ENCODE measurements around the gene TMEM239.
"Not testable (repeated sequence)": the region's sequence is repeated elsewhere in the genome, so short reads cannot be mapped to it uniquely, and the experiment has no call there.

TMEM239 gene

DNA sequence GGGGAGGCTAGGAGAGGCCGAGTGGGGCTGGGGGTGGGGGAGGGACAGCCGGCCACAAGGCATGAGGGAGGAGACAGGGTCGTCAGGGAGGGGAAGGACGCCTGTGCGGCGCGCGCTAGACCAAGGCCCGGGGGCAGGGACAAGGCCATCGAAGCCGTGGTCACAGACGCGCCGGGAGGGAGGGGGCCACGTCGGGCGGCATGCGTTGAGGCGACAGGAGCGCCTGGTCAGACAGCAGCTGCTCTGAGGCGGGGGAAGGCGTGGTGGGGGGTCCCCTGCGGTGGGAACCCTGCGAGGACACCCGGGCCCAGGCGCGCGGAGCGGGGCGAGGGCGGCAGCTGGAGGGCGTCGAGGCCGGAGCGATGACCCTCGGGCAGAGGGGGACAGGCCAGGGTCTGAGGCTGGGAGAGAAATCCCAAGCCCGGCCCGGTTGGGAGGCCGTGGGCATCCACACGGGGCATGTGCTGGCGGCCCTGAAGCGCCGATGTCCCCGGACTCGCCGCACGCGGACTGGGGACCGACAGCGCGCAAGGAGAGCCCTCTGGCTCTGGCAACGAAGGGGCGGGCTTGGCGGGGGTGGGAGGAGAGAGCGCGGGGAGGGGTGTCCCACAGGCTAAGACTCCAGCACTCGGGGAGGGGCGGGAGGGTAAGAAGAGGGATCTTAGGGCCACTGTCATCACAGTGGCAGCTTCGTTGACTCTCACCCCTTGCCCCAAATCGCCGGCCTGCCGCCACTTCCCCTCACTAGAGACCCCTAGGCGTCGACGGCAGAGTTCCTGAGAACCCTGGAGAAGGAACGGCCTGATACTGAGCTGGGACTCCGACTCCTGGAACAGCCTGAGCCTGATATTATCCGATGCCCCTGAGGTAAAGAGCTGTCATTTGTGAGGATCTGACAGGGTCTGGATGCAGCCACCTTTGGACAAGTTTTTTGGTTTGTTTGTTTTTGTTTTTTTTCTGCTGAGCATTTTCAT, 5.0 kb downstream of the TMEM239 start:
- no peak for DNase-seq (ENCODE audit: low read depth)

GRCh38 chr20:2822073-2822472, 5.9 kb downstream of the TMEM239 start:
- DNase-seq (ENCODE audit: low read depth), result no peak

- no peak for DNase-seq (ENCODE audit: low read depth)
Observed at GRCh38 chr20:2825761-2826160, 9.6 kb downstream of the TMEM239 start.

- DNase-seq (ENCODE audit: low read depth), result no peak
Observed at GRCh38 chr20:2826655-2827054, 10.5 kb downstream of the TMEM239 start.

- DNase-seq (ENCODE audit: low read depth), result no peak
Observed at GRCh38 chr20:2829376-2829775, 13.2 kb downstream of the TMEM239 start.

- DNase-seq (ENCODE audit: low read depth), result not testable (repeated sequence)
Observed at GRCh38 chr20:2831206-2831605, 15.0 kb downstream of the TMEM239 start.

- no peak for DNase-seq (ENCODE audit: low read depth)
Observed at GRCh38 chr20:2833761-2834160, 17.6 kb downstream of the TMEM239 start.

DNA sequence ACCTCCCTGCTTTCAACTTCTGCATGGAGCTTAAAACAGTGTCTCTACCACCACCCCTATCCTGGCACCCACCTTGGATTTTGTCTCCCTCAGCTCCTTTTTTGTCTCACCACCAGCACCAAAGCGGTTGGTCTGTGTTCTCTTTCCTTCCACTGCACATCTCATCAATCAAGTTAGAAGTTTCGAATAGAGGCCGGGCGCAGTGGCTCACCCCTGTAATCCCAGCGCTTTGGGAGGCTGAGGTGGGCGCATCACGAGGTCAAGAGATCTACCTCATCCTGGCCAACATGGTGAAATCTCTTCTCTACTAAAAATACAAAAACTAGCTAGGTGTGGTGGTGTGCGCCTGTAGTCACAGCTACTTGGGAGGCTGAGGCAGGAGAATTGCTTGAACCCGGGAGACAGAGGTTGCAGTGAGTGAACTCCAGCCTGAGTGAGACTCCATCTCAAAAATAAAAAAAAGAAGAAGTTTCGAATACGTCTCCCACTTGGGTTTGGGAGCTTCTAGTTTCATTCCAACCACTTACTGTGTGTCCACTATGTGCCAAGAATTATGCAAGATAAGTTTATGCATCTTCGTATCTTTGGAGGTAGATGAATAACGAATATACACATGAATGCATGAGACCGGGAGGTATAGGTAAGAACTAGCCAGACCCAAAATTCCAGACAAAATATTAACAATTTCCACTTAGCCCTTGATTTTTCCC, 18.4 kb downstream of the TMEM239 start:
- DNase-seq (ENCODE audit: low read depth), result no peak

- no peak for DNase-seq (ENCODE audit: low read depth)
Observed at GRCh38 chr20:2835331-2835796, 19.2 kb downstream of the TMEM239 start.

DNA sequence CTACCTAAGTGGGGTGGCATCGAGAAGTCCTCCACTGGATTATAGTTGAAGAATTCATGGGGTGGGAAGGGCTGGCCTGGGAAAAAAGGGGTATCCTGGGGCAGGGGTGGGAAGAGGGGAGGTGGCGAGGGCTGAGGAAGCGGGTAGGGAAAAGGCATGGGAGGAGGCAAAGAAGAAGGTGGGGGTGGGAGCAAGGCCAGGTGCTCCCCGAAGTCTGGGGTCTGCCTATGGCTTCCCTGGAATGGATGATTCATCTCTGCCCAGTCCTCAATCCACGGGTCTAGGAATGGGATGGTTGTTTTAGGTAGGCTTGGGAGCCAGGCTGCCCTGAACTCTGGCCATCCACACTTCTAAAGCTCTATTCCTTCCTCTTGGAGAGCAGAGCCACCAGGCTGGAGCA, 19.9 kb downstream of the TMEM239 start:
- no peak for DNase-seq (ENCODE audit: low read depth)

DNA sequence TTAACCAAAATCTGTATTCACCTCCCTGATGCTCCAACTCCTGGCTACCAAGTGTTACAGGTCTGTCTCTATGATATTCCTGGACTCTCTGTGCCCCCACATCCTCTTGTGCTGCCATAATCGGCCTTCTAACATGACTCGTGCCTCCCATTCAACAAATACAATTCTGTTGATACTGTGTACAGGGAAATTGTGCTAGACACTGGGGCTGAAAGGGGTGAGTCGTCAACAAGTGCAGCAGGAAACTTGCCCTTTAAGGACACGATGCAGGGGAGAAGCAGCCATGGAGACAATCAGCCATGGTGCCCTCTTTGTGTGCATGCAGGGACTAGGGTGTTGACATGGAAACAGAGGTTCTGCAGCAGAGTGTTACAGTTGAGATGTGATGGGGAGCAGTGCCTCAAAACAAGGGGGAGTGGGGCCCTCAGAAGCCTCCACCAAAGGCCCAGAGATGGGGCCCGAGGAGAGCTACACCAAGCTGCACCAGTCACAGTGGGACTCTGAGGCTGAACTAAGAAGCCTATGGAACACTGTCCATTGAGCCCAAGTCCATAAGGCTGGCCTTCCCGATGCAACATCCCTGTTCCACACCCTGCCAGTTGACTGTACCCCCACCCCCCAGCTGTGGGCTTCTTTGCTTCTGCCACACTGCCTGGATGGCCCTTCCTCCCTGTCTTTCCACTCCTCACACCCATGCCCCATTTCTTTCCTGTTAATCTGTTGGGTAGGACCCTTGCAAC, 21.2 kb downstream of the TMEM239 start:
- DNase-seq (ENCODE audit: low read depth), result no peak

DNA sequence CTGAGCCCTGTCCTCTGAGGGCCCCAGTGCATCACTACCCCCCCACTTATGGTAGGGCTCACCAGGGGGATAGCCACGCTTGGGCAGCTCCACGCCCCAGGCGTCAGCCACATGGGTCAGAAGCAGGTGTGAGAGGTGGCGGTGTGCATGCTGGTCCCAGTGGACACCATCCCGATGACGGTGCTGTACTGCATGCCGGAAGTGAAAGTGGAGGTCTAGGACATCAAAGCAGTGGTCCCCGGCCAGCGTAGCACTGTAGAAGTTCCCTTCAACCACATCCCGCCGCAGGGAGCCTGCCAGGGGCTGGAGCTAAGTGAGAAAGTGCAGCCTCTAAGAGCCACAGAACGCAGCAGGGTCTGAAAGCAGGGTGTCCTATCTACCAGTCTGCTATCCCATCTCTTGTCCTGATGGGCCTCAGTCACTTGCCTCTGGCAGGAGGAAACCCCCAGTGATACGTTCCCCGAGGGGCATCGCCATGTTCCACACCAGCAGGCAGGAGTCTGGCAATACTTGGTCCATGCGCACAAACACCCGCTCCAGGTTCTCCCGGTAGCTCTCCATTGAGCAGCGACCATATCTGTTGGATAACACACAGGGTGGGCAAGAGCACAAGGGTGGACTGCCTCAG, 22.1 kb downstream of the TMEM239 start:
- no peak for DNase-seq (ENCODE audit: low read depth)

GRCh38 chr20:2838847-2839671, 22.9 kb downstream of the TMEM239 start:
- DNase-seq (ENCODE audit: low read depth), result no peak

DNA sequence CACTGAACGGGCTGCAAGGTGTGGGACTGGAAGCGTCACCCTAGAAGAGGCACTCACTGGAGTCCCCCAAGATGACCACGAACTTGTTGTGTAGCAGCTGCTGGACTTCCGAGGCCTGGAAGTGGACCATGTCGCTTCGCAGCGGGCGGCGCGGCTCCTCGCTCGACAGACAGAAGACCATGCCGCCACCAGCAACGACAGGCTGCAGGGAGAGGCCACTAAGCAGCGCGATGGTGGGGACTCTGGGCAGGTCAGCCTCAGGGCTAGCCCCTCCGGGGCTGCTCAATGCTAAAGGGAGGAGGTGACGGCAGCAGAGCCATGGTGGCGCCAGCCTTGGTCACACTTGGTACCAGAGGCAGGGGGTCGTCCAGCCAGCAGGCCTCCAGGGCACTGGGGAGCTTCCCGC, 23.6 kb downstream of the TMEM239 start:
- DNase-seq (ENCODE audit: low read depth), result no peak

DNA sequence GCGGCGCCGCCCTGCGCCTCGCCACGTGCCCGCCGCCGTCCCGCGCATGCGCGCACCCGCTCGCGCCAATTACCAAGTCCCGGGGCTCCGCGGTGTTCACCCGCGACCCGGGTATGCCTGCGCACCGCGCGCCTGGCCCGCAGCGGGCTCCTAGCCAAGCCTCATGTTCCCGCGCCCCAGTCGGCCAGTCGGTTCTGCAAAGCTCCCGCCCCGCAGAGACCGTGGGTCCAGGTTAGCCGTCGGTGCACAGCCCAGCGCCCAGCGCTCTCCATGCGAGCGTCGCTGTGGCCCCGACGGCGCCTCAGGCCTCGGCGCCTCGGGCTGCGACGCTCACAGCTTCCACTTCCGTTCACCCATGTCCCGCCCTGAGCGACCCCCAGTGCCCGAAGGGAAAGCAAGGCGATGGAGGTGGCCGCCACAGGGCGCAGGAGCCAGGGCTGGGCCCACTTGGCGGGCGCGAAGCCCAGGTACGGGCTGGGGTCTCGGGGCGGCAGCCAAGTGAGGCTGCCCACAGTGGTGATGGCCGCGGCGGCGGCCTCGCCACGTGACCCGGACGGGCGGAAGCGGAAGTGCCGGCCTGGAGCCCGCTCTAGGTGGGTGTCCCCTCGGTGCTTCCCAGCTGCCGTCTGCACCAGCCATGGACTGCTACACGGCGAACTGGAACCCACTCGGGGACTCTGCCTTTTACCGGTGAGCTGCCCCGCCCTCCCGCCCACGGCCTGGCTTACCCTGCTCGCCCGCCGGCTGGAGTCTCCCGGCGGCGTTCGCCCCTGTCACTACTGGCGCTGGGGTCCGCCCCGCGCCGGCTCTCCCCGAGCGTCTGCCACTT, 24.2 kb downstream of the TMEM239 start, which contains the start of the genes PCED1A and VPS16:
Gene PCED1A (minus strand): TSS at position 518 of the 829 bp plus-strand sequence. CDS start 743 bp downstream, outside the sequence.
Gene VPS16 (plus strand): TSS at position 608 of the 829 bp plus-strand sequence. CDS start 30 bp downstream, at position 638.
- DNase-seq (ENCODE audit: low read depth), result peak; percentile 45

GRCh38 chr20:2840967-2841531, 24.9 kb downstream of the TMEM239 start:
- peak; percentile 9 for DNase-seq (ENCODE audit: low read depth)

- DNase-seq (ENCODE audit: low read depth), result no peak
Observed at GRCh38 chr20:2845607-2846006, 29.4 kb downstream of the TMEM239 start.

DNA sequence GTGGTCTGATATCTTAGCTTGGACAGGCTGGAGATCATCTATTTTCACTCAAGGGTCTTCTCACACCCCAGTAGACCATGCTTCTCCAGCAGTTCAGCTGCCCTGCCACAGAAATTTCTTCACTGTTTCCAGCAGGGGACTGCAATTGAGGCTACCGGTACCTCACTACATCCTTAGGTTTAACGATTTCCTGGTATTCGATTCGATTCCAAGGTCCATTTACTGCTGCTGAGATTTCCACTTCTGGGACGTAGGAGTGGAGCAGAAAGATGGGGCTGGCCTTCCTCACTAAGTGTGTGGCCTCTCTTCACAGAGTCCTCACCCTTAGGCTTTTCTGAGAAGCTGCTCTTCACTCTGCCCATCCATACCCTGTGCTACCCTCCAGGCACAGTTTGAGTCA, 30.5 kb downstream of the TMEM239 start:
- no peak for DNase-seq (ENCODE audit: low read depth)

GRCh38 chr20:2847802-2848201, 31.6 kb downstream of the TMEM239 start:
- no peak for DNase-seq (ENCODE audit: low read depth)

Data from HS-27A (cell line).